NCI-H187 treated with DMSO at 0.1 percent for 48 hours (cell line): ENCODE data around the gene PLSCR3.

Experiments used
- DNase-seq: peaks from one replicate; lab custom pipeline; 2025; lab: John Stamatoyannopoulos, UW

Gene PLSCR3

GRCh38 chr17:7405350-7406234 is 11.3 kb upstream of the PLSCR3 start:
- no peak for DNase-seq

GRCh38 chr17:7404737-7405349 is 10.5 kb upstream of the PLSCR3 start:
- DNase-seq = no peak

- peak; percentile 64 for DNase-seq
Observed at GRCh38 chr17:7403977-7404736, 9.8 kb upstream of the PLSCR3 start, which contains the start of gene TMEM256. TSS of gene TMEM256 (minus strand) at chr17:7404097. CDS start at chr17:7404084, 13 bp downstream.

- no peak for DNase-seq
Observed at GRCh38 chr17:7403727-7403976, 9.3 kb upstream of the PLSCR3 start.

GRCh38 chr17:7403043-7403726 is 8.9 kb upstream of the PLSCR3 start:
- no peak for DNase-seq

GRCh38 chr17:7398612-7399011 is 4.3 kb upstream of the PLSCR3 start:
- no peak for DNase-seq

- no peak for DNase-seq
Observed at GRCh38 chr17:7396147-7396546, 1.8 kb upstream of the PLSCR3 start.

- DNase-seq = no peak
Observed at GRCh38 chr17:7393613-7394451, 493 bp downstream of the PLSCR3 start.

GRCh38 chr17:7392696-7393612 is 1.4 kb downstream of the PLSCR3 start:
- no peak for DNase-seq

GRCh38 chr17:7391307-7391706 is 3.0 kb downstream of the PLSCR3 start:
- no peak for DNase-seq

- DNase-seq = no peak
Observed at GRCh38 chr17:7389924-7390910, 4.1 kb downstream of the PLSCR3 start.

- DNase-seq = no peak
Observed at GRCh38 chr17:7388856-7389255, 5.5 kb downstream of the PLSCR3 start.

GRCh38 chr17:7384489-7385081 is 9.7 kb downstream of the PLSCR3 start:
- DNase-seq = no peak

- no peak for DNase-seq
Observed at GRCh38 chr17:7383742-7384488, 10.4 kb downstream of the PLSCR3 start.

GRCh38 chr17:7383371-7383741 is 11.0 kb downstream of the PLSCR3 start:
- DNase-seq = no peak

- DNase-seq = no peak
Observed at GRCh38 chr17:7382901-7383300, 11.4 kb downstream of the PLSCR3 start.

GRCh38 chr17:7380855-7381683 is 13.3 kb downstream of the PLSCR3 start, which contains the start of gene TNK1:
TSS of gene TNK1 (plus strand) at chr17:7381089. CDS start at chr17:7382927, 1,838 bp downstream.
- no peak for DNase-seq
